HAP-1 (cell line): ENCODE data around the gene NHLH2.
A peak's percentile ranks its signal among the peaks of the same experiment; 100 is the strongest.

Experiments used
- DNase-seq, 2 experiments: peaks; one replicate each; pipeline ENCODE4 v3.0.0-alpha.2; 2016 to 2020; ENCODE audit warnings: low spot score in 2 of 2
- H3K27me3 ChIP-seq: fragments of 250-450 bp; sonication (Bioruptor Pico); 2 replicates; pipeline ENCODE4 v1.5.1; 2020; ENCODE audit warnings: low read depth, mild to moderate bottlenecking, moderate library complexity
- H3K36me3 ChIP-seq: fragments of 250-450 bp; sonication (Bioruptor Pico); replicated peaks from 2 replicates; pipeline ENCODE4 v1.5.1; 2020; ENCODE audit warnings: mild to moderate bottlenecking
- H3K4me1 ChIP-seq: fragments of 250-450 bp; sonication (Bioruptor Pico); 2 replicates; pipeline ENCODE4 v1.5.1; 2020; ENCODE audit warnings: mild to moderate bottlenecking
- H3K4me3 ChIP-seq: fragments of 250-450 bp; sonication (Bioruptor Pico); 2 replicates; pipeline ENCODE4 v1.5.1; 2020; ENCODE audit warnings: mild to moderate bottlenecking, moderate library complexity
- H3K9me3 ChIP-seq: fragments of 250-450 bp; sonication (Bioruptor Pico); 2 replicates; pipeline ENCODE4 v1.5.1; 2020; ENCODE audit warnings: mild to moderate bottlenecking, moderate library complexity
- in situ Hi-C: fragments of 300-500 bp; cut with MboI; formaldehyde crosslinking; loops from 3 replicates; pipeline ENCODE4 v1.14.3; 2020; ENCODE audit warnings: low sequenced_read_pairs, inconsistent platforms, mixed read lengths

NHLH2 gene

DNA sequence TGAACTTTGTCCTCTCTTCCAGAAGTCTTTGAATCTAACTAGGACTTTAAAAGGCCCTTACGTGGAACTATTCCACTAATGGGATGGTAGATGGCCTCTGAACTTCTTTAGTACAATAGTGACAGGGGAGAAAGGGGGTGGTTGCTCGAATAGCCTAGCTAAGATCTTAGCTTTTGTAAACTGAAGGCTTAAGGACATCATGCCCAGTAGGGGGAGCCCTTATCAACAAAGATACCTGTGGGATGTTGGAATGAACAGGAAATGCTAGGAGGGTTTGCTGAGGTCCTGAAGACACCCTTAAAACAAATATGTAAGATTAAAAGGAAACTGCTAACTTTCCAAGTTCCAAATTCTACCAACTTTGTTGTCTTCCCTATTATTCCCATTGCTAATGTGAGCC, 33.2 kb downstream of the NHLH2 start:
- peak; percentile 66 to 83 for DNase-seq
- Histone ChIP-seq H3K9me3 (no peaks in the 10 kb centered on the region), H3K27me3 (no peaks in the 10 kb centered on the region), H3K4me3 (no peak overlapping the region), H3K4me1 (no peaks in the 10 kb centered on the region), H3K36me3 (no peaks in the 10 kb centered on the region; the same call in 1 of the 2 replicates)
- in situ Hi-C loops = loop anchor here (5.0 to 25.0 kb wide), 2 partner anchors 175 to 680 kb away; no protein-coding TSS in a partner anchor

DNA sequence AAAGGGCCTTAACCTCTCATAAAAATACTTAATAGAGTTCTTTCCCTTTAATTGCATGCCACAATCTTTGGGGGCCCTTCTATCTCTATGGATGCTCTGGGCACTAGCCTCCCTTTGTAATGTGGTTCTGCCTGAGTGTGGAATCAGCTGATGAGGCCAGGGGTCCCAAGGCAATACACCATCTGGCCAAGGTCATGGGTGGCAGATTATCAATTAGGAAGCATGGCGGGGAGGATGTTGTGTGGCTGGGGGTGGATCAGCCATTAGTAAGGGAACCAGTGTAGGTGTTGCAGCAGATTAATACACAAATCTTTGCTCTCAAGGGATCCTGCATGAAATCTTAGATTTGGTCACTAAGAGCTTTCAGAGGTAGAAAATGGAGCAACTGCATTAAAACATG, 35.3 kb downstream of the NHLH2 start:
- Histone ChIP-seq H3K4me3 (no peak overlapping the region), H3K36me3 (no peaks in the 10 kb centered on the region; the same call in 1 of the 2 replicates), H3K9me3 (no peaks in the 10 kb centered on the region), H3K27me3 (no peaks in the 10 kb centered on the region), H3K4me1 (no peaks in the 10 kb centered on the region)
- no peak for DNase-seq
- in situ Hi-C loops = loop anchor here (5.0 to 25.0 kb wide), 2 partner anchors 177 to 682 kb away; no protein-coding TSS in a partner anchor

DNA sequence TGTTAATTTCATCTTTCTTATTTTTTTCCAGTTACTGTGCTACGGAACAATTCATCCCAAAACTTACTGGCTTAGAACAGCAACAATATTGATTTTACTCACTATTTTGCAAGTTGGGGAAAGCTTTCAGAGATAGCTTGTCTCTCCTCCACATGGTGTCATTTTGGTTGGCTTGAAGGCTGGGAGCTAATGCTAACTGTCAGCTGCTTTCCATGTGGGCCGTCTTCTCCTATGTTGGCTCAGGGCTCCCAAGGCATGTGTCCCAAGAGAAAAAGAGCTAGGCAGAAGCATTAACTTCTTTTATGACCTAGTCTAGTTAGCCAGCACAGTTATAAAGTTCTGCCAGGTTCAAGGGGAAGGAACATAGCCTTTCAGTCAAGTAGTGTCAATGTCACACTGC, 38.5 kb downstream of the NHLH2 start:
- Histone ChIP-seq H3K4me1 (peaks cover 7% of the 10 kb centered on the region), H3K27me3 (no peaks in the 10 kb centered on the region), H3K36me3 (no peaks in the 10 kb centered on the region; the same call in 1 of the 2 replicates), H3K9me3 (no peaks in the 10 kb centered on the region), H3K4me3 (no peak overlapping the region)
- in situ Hi-C loops = loop anchor here (25.0 kb wide), 1 partner anchor 685 kb away; no protein-coding TSS in a partner anchor
- no peak for DNase-seq

DNA sequence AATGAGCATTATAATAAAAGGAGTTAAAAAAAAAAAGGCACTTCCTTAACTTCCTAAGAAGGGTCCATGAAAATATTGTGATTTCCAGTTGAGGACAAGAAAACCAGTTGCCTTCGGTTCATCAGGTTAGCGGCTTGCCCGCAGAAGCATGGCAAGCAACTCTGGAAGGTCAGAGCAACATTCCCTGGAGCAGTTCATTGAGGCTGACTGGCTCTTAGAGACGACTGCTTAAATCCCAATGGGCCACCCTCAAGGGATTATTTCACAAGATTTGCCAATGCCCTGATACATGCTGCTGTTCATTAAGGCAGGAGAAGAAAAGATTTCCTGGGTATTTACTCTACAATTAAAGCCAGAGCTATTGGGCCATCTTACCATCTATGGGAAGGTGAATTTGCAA, 43.4 kb downstream of the NHLH2 start:
- peak; percentile 21 to 54 for DNase-seq
- Histone ChIP-seq H3K9me3 (no peaks in the 10 kb centered on the region), H3K4me1 (peaks cover 16% of the 10 kb centered on the region), H3K4me3 (no peak overlapping the region), H3K36me3 (no peaks in the 10 kb centered on the region), H3K27me3 (no peaks in the 10 kb centered on the region)
- in situ Hi-C loops = no loop called here

DNA sequence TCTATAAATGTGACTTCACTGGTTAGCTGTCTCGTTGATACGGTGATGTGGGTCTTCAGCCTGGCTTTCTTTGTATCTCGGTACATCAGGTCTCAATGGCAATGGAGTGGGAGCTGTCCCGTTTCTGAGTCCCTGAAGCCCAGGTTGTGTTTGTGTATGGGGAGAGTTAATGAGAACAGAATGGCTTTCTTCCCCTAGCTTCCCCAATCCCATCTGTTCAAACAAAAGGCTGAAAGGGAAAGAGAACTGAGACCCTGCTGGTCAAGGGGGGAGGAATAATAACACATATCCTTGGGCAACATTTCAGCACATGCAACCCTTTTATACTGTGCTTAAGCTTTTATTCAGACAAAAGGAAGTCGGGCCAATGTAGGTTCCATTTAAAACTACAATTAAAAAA, 44.0 kb downstream of the NHLH2 start:
- peaks cover 16% of the 10 kb centered on the region for H3K4me1 ChIP-seq
- in situ Hi-C loops = no loop called here
- no peaks in the 10 kb centered on the region for H3K27me3 ChIP-seq
- H3K4me3 ChIP-seq = no peak overlapping the region
- DNase-seq = peak; percentile 69 to 94
- no peaks in the 10 kb centered on the region for H3K36me3 ChIP-seq
- H3K9me3 ChIP-seq = no peaks in the 10 kb centered on the region

DNA sequence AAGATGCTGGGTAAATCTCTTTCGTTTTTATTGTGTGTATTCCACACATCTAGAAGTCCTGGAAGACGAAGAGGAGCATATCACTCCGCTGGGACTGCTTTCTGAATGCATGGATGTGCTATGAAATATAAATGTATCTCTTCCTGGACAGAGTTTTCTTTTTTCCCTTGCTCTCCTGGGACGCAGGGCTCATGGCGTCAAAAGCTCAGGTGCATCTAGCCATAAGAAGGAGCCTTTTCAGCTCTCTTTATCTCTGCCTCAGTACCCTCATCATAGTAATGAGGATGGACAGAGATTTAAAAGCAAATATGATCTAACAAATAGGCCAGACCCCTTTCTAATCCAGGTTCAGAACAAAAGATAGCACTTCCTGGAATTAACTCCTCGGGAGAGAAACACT, 44.9 kb downstream of the NHLH2 start:
- in situ Hi-C loops = no loop called here
- H3K4me3 ChIP-seq = no peak overlapping the region

DNA sequence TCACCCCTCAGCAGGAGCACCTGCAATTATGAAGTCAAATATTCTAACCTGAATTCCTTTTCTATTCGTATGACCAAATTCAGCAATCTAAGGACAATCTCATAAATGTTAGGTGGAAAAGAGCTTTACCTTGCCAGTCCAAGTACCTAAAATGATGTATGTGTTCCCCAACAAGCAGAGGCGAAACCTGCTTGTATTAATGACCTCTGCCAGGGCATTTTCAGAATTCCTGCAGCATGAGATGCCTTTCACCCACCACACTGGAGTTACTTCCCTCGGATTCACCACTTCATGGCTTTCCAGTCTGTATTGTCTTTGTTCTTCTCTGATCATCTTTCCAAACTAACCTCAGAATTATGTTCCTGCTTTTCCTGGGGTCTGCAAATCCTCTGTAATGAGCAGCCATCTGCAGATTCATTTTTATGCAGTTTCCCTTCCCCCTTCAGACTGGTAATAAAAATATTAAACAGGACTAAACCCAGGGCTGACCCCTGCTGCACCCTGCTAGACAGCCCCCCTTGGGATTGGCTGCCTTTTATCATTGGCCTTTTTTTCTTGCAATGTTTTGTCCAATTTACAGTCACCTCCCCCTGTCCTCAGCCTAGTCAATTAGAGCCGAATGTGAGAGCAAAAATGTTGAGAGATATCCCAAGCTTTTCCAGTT, 45.8 kb downstream of the NHLH2 start:
- no peaks in the 10 kb centered on the region for H3K36me3 ChIP-seq
- no peaks in the 10 kb centered on the region for H3K9me3 ChIP-seq
- H3K4me1 ChIP-seq = peaks cover 16% of the 10 kb centered on the region
- no peak overlapping the region for H3K4me3 ChIP-seq
- no peak for DNase-seq
- in situ Hi-C loops = no loop called here
- no peaks in the 10 kb centered on the region for H3K27me3 ChIP-seq

More for the DNA sequence above, 44.9 kb downstream of the NHLH2 start:
- no peaks in the 10 kb centered on the region for H3K9me3 ChIP-seq
- no peaks in the 10 kb centered on the region for H3K27me3 ChIP-seq
- peaks cover 16% of the 10 kb centered on the region for H3K4me1 ChIP-seq
- H3K36me3 ChIP-seq = no peaks in the 10 kb centered on the region
- no peak for DNase-seq

DNA sequence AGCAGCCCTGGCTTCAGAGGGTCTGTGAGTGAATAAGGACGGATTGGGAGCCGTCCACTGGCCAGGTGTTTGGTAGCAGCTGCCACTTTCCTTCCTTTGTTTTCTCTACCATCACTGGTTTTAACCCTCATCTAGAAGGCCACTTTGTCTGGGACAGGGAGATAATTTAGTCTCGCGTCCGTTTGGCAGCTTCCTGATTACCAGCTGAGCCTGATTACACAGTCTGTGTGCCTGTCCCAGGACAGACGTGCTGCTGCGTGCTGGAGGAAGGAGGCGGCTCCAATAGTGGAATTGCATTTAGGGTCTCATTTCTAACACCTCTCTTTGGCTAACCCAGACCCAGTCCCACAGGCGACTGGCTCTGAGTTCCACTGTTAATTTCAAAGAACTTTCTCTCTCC, 47.8 kb downstream of the NHLH2 start:
- Histone ChIP-seq H3K36me3 (no peaks in the 10 kb centered on the region), H3K4me3 (no peak overlapping the region), H3K27me3 (no peaks in the 10 kb centered on the region), H3K4me1 (peaks cover 14% of the 10 kb centered on the region), H3K9me3 (no peaks in the 10 kb centered on the region)
- no peak for DNase-seq
- in situ Hi-C loops = no loop called here

DNA sequence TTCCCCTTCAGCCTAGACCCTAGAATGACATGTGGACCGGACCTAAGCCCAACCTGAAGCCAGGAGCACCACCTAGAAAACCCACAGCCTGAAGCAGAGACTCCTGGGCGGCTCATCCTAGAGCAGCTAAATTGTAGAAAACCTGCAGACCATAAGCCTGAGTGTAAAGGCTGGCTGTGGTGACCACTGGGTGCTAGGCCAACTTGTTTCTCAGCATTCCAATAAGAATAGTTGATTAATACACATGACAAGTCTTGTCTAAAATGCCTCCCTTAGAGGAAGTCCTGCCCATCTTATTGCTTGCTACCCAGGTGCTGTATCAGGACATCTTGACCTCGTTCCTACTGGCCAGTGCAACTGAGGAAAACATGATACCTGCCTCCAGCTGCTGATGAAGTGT, 49.1 kb downstream of the NHLH2 start:
- no peak for DNase-seq
- no peaks in the 10 kb centered on the region for H3K9me3 ChIP-seq
- no peaks in the 10 kb centered on the region for H3K36me3 ChIP-seq
- no peak overlapping the region for H3K4me3 ChIP-seq
- in situ Hi-C loops = no loop called here
- H3K27me3 ChIP-seq = no peaks in the 10 kb centered on the region
- H3K4me1 ChIP-seq = peaks cover 6% of the 10 kb centered on the region

DNA sequence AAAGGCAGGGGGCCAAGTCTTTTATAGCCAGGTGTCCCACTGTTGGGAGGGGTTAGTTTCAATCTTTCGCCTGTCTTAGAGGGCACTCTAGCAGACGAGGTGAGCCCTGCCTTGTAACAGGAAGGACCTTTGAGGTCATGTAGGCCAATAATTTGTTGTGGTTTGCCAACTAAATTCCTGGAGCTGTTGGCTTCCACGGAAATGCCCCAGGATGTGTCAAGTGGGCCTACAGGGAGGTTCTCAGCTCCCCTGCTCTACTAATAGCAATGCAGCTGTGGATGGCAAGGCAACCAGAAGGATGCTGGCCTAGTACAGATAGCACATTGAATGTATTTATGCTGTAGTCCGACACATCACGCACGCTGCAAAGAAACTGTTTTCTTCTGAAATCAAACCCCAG, 50.1 kb downstream of the NHLH2 start:
- no peaks in the 10 kb centered on the region for H3K9me3 ChIP-seq
- no peak overlapping the region for H3K4me3 ChIP-seq
- DNase-seq = no peak
- H3K4me1 ChIP-seq = no peaks in the 10 kb centered on the region; the same call in 1 of the 2 replicates
- no peaks in the 10 kb centered on the region for H3K27me3 ChIP-seq
- H3K36me3 ChIP-seq = no peaks in the 10 kb centered on the region
- in situ Hi-C loops = no loop called here

DNA sequence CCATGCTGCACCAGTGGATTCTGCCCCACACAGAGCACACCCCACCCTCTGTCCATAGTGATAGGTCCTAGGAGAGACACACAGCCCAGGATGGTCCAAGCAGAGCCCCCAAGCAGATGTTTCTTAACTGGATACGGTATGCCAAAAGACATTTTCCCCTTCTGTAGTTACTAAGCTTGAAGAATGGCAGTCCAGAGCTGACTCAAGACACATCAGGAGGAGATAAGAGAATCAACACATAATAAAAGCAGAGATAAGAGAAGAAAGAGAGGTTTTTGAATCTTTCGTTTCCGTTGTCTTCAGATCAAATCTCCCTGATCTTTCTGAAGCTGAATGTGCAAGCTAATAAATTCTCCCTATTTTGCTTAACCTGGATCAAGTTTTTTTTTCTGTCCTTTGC, 50.6 kb downstream of the NHLH2 start:
- Histone ChIP-seq H3K27me3 (no peaks in the 10 kb centered on the region), H3K4me3 (no peak overlapping the region), H3K4me1 (no peaks in the 10 kb centered on the region), H3K9me3 (no peaks in the 10 kb centered on the region), H3K36me3 (no peaks in the 10 kb centered on the region)
- no peak for DNase-seq
- in situ Hi-C loops = no loop called here
